HG02588 (cell line): ENCODE measurements around the gene MIAT.

Experiments
- ATAC-seq: cut with Tn5 transposase; IDR thresholded peaks from one replicate; pipeline ENCODE4 v1.9.1; 2021; ENCODE audit warnings: mild to moderate bottlenecking, moderate library complexity; ENCODE audit not compliant: unreplicated experiment

MIAT gene

DNA sequence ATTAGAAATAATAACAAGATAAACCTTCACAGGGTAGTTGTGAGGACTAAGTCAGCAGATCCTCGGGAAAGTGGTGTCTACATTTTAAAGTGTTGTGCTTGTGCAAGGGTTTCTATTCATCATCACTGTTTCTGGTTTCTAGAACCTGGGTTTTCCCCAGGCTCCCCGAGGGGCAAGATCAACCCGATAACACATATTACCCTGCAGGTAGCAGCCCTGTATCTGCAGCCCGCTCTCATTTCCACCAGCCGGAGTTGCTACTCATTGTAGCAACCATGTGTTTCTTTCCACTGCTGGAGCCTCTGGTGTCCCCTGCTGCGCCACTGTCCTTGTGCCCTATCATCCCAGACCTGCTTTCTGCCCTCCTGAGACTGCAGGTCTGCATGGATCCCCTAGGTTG, 67.0 kb downstream of the MIAT start:
- ATAC-seq: no peak

DNA sequence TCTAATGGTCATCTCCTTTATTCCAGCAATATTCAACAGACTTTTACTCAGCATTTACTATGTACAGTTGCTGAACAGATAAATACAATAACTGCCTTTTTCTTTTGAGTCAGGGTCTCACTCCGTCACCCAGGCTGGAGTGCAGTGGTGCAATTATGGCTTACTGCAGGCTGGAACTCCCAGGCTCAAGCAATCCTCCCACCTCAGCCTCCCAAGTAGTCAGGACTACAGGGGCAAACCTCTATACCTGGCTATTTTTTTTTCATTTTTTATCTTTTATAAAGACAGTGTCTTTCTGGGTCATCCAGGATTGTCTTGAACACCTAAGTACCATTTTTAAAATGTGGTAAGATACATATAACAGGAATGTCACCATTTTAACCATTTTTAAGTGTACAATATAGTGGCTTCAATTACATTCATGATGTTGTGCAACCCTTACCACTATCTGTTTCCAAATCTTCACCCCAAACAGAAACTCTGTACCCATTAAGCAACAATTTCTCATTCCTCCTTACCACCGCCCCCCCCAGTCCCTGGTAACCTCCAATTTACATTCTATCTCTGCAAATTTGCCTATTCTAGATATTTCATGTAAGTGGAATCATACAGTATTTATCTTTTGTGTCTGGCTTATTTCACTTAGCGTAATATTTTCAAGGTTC, 67.8 kb downstream of the MIAT start:
- no peak for ATAC-seq
